G401.6 (cell line): ENCODE measurements around the gene SOX9.
"Not testable (repeated sequence)": the region's sequence is repeated elsewhere in the genome, so short reads cannot be mapped to it uniquely, and the experiment has no call there.

ENCODE experiments used
- FAIRE-seq: peaks from 2 replicates; lab custom pipeline; 2012; peaks lifted over from hg19 to GRCh38; lab: Jason Lieb, UNC

Gene SOX9

DNA sequence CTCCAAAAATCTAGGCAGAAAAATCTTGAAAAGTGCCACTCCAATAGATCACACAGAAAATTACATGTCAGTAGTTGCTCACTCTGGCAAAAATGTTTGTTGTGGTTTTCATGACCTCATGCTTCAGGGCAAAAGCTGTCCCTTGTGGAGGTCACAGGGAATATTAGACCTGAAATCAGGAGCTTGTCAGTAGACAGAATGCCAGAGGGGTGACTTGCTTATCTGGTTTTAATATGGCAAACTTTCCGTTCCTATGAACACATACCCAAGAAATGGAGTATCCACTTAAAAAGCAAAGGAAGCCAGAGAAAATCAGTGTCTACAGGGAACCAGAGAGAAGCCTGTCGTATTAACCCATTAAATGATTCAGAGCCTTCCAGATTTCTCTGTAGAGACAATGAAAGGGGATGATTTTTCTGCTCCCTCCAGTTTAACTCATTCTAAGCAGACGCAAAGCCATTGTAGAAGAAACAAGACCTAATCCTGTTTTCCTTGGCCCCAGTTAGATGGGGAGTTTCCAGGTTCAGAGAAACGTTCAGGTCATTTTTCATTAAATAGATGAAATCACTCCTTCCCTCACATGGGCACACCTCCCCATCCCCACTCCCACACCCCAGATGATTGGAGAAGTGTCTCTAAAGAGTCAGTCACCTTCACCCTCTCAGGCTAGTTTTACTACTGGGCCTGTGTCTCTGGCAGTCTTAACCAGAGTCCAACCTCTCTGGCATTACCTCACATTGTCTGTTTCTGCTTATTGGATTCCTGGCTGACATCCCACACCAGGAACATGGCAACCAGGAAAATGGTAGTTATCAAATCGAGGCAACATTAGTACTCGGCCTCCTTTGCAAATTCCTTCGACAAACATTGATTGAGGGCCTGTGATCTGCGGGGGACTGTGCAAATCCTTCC is 6.0 kb downstream of the SOX9 start:
- FAIRE-seq, result no peak

DNA sequence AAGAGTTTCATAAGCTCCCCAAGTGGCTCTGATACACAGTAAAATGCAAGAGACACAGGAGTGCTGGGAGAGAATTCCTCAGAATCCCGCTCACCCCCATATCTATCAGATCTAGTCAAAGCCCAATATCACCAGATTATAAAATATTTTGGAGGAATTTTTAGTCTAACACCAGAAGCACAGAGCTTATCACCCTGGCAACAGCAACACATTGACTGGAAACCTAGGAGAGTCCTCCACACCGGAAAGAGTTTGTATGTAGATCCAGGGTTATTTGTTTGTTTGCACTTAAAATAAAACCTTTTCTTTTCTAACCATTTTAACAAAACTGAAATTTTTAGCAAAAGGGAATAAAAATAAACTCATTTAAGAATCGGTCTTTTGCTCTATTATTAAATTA is 7.2 kb downstream of the SOX9 start:
- no peak for FAIRE-seq

DNA sequence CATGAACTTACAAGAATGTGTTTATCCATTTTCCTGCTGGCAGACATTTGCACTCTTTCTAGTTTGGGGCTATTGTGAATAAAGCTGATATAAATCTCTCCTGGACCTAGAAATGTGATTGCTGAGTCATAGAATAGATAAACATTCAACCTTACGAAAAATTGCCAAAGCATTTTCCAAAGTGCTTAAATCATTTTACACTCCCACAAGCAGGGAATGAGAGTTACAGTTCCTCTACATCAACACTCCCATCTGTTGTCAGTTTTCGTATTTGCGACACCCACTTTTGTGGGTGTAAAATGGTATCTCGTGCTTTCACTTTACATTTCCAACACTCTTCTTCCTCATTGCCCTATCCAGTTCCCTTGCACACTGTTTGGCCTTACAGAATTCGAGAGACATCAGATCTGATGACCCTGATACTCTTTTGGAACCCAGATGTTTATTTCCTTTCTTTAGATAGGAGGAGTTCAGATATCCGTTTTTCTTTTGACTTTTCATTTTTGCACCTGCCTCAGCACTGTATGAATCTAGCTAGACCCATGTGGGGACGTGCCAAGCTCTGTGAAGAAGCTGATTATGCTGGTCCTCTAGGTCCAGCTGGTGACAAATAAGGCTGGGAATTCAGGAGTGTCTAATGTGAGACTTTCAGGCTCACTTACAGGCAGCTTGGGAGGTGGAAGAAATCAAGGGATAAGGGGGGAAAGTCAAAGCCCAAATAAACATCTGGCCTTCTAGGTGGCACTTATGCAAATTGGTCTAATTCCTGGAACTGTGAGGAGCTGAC is 14.0 kb downstream of the SOX9 start:
- FAIRE-seq, result no peak

DNA sequence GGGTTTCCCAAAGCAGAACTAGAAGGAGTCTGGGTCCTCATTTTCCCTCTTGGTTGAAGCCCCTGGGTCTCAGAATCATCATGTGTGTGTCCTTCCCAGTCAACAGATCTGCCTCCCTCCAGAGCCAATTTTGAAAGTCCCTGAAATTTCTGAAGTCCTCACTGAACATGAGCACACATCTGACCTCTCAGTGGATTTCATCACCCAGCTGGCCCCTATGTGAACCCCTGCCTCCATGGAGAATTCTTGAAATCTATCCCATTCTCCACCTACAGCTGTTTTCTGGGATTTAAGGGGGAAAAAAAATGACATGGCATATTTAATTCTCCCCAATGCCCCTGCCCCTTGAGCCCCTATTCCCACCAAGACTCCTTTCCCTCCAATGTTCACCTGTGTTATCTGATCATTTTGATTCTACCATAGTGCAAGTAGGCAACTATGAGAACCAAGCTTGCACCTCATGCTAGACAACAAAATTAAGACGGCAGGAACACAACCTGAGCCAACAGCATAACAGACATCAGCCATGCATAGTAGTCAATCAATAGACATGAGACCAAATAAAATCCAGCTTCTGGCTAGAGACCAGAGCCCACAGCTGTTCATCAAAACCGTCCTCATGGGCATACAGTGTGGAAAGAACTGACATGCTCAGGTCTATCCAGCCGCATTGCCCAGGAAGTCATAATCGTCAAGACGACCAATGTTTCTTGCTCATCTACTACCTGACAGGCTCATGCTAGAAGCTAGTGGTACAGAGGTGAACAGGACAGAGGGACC is 14.9 kb downstream of the SOX9 start:
- no peak for FAIRE-seq

GRCh38 chr17:72136692-72137091 is 15.9 kb downstream of the SOX9 start:
- FAIRE-seq, result no peak

DNA sequence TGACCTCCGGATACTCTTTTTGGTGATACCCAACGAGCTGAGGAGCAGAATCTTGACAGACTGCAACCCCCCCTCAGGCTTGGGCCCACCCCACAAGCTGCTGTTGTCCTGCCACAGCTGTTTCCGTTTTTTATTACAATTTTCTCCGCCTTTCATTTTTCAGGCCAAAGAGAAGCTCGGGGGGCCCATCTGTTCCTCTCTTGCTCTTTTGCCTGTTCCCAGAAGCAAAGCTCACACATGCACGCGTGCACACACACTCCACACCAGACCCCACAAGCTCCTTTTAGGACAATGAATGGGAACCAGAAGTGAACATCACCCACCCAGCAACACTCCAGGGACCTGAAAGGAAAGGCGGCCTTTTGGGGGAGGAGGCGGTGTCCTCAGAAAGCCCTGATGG is 16.3 kb downstream of the SOX9 start:
- no peak for FAIRE-seq

- FAIRE-seq, result no peak
Observed at GRCh38 chr17:72139212-72139611, 18.4 kb downstream of the SOX9 start.

GRCh38 chr17:72141336-72141735 is 20.5 kb downstream of the SOX9 start:
- FAIRE-seq, result no peak

DNA sequence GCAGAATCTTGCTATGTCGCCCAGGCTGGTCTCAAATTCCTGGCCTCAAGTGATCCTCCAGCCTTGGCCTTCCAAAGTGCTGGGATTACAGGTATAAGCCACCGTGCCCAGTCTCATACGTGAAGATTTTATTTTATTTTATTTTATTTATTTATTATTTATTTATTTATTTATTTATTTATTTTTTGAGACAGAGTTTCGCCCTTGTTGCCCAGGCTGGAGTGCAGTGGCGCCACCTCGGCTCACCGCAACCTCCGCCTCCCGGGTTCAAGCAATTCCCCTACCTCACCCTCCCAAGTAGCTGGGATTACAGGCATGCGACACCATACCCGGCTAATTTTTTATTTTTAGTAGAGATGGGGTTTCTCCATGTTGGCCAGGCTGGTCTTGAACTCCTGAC is 21.3 kb downstream of the SOX9 start:
- FAIRE-seq, result not testable (repeated sequence)

GRCh38 chr17:72142614-72143013 is 21.8 kb downstream of the SOX9 start:
- no peak for FAIRE-seq

DNA sequence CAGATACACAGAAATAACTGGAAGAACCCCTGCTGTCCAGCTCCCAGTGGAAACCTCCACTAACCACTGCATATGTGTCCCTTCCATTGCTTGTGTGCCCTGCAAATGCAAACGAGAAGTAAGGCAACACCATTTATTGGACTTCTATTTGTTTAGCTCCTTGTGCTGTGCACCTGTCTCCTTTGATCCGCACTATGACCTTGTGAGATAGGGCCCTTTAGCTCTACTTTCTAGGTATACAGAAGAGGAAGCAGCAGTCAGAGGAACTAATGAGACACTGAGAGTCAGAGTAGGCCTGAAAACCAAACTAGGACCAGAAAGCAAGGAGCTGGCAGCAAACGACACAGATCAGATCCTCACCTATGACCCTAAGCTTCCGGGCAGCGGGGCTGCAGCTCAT is 22.4 kb downstream of the SOX9 start:
- no peak for FAIRE-seq

- no peak for FAIRE-seq
Observed at GRCh38 chr17:72144101-72144500, 23.3 kb downstream of the SOX9 start.

DNA sequence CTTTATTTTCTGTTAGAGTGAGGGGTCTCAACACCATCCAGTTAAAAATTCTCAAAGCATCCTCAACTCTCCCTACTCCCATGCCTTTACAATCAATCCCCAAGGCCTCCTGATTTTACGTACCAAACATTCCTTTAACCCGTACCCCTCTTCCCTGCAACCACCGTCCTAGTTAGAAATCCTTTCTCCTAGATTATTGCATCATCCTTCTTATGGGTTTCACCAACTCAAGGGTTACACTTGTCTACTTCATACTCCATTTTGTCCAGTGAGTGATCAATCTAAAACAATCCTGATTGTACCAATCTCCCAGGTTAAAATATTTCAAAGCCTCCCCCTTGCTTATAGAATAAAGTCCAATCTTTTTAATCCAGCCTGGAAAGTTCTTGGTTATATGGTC is 24.7 kb downstream of the SOX9 start:
- no peak for FAIRE-seq

- no peak for FAIRE-seq
Observed at GRCh38 chr17:72145962-72146361, 25.1 kb downstream of the SOX9 start.

GRCh38 chr17:72146371-72146770 is 25.6 kb downstream of the SOX9 start:
- FAIRE-seq, result no peak

- no peak for FAIRE-seq
Observed at GRCh38 chr17:72150632-72151460, 30.0 kb downstream of the SOX9 start.

GRCh38 chr17:72151565-72152386 is 31.0 kb downstream of the SOX9 start:
- FAIRE-seq, result no peak

DNA sequence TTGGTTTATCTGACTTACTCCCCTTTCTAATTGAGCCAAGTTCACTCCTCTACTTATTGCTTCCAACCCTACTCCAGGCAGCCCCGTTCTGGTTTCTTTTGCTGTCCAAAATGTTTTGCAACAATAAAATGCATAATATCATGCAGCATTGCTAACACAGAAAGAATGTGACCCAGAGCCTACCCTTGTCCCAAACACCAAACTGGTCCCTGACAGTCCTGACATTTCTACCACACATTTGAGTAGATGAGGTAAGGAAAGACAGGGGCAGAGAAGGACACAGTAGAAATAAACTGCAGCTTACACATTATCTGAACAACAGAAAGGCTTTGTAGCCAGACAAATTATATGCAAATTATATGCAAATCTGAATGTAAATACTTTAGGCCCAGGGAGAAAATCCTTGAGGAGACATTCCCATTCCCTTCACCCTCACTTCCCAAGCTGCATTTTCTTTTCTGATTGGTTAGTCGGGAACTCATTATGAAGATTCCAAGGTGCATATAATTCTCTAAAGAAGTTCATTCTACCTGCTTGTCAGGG is 31.6 kb downstream of the SOX9 start:
- no peak for FAIRE-seq

- FAIRE-seq, result no peak
Observed at GRCh38 chr17:72158895-72159885, 38.4 kb downstream of the SOX9 start.
